GM12872 (cell line): ENCODE measurements around the gene IGF1.

Experiments
- CTCF ChIP-seq: IDR thresholded peaks from 3 replicates; pipeline ENCODE4 v1.5.1; 2011; ENCODE audit warnings: low read depth, mild to moderate bottlenecking, low read length, moderate library complexity; ENCODE audit not compliant: insufficient read depth

Gene IGF1

GRCh38 chr12:102513739-102514138 is 33.4 kb upstream of the IGF1 start:
- TF ChIP-seq CTCF, result no peak

- TF ChIP-seq CTCF, result no peak
These were observed 32.9 kb upstream of the IGF1 start for GRCh38 chr12:102513272-102513671.

GRCh38 chr12:102512523-102512922 is 32.2 kb upstream of the IGF1 start:
- no peak for TF ChIP-seq CTCF

- no peak for TF ChIP-seq CTCF
These were observed 31.2 kb upstream of the IGF1 start for GRCh38 chr12:102511575-102511974.

GRCh38 chr12:102510463-102510862 is 30.1 kb upstream of the IGF1 start:
- no peak for TF ChIP-seq CTCF

GRCh38 chr12:102510031-102510430 is 29.7 kb upstream of the IGF1 start:
- TF ChIP-seq CTCF, result no peak

GRCh38 chr12:102509123-102509626 is 28.8 kb upstream of the IGF1 start:
- TF ChIP-seq CTCF, result no peak

- TF ChIP-seq CTCF, result no peak
These were observed 27.7 kb upstream of the IGF1 start for GRCh38 chr12:102508052-102508451.
